Liver (tissue), 9 donors: Measurements from ENCODE around the gene MPC1. TPM values are rescaled to one million over a fixed set of nuclear protein-coding genes. Genes with fewer than 3 reads are reported as not detected.

Experiments
- DNase-seq: peaks from one replicate; pipeline ENCODE4 v3.0.0-alpha.2; 2017; ENCODE audit warnings: low spot score
- H3K27ac ChIP-seq, 2 donors: one replicate each; pipeline ENCODE4 v1.7.0; 2013; ENCODE audit warnings: inconsistent platforms in 2 of 2, low read length in 2 of 2, control low read depth in 1 of 2, low read depth in 1 of 2, mild to moderate bottlenecking in 1 of 2
- H3K27me3 ChIP-seq, 4 donors: one replicate each; pipeline versions ENCODE4 v1.6.1 to v1.7.0; 2013; ENCODE audit warnings: low read length in 3 of 4, inconsistent platforms in 1 of 4, mild to moderate bottlenecking in 1 of 4, moderate library complexity in 1 of 4; ENCODE audit not compliant: control insufficient read depth in 4 of 4, insufficient read depth in 4 of 4
- H3K36me3 ChIP-seq, 4 donors: one replicate each; pipeline versions ENCODE4 v1.6.1 to v1.7.0; 2013; ENCODE audit warnings: low read length in 3 of 4, mild to moderate bottlenecking in 3 of 4, low read depth in 1 of 4, moderate library complexity in 1 of 4; ENCODE audit not compliant: control insufficient read depth in 4 of 4, insufficient read depth in 3 of 4
- H3K4me1 ChIP-seq, 4 donors: one replicate each; pipeline versions ENCODE4 v1.6.1 to v1.7.0; 2013; ENCODE audit warnings: low read length in 3 of 4, mild to moderate bottlenecking in 3 of 4, moderate library complexity in 1 of 4; ENCODE audit not compliant: control insufficient read depth in 4 of 4, insufficient read depth in 4 of 4
- H3K4me3 ChIP-seq, 3 donors: one replicate each; pipeline versions ENCODE4 v1.6.1 to v1.7.0; 2013; ENCODE audit warnings: low read length in 3 of 3, control low read depth in 1 of 3, low read depth in 1 of 3, mild to moderate bottlenecking in 1 of 3
- H3K9ac ChIP-seq, 2 donors: one replicate each; pipeline ENCODE4 v1.7.0; 2013; ENCODE audit warnings: low read length in 2 of 2, mild to moderate bottlenecking in 2 of 2, moderate library complexity in 2 of 2, control low read depth in 1 of 2, low read depth in 1 of 2
- H3K9me3 ChIP-seq, 4 donors: one replicate each; pipeline versions ENCODE4 v1.6.1 to v1.7.0; 2013; ENCODE audit warnings: low read length in 3 of 4; ENCODE audit not compliant: control insufficient read depth in 4 of 4
- ATF3 ChIP-seq: IDR thresholded peaks from 2 replicates; pipeline ENCODE4 v1.6.1; 2016; ENCODE audit warnings: antibody characterized with exemption
- CTCF ChIP-seq: fragments of 150-350 bp; IDR thresholded peaks from 2 replicates; pipeline ENCODE4 v1.5.1; 2017; ENCODE audit warnings: improper control_type of control experiment, low read depth, low read length; ENCODE audit not compliant: missing input control
- FOXA1 ChIP-seq: IDR thresholded peaks from 2 replicates; pipeline ENCODE4 v1.6.1; 2016; ENCODE audit warnings: antibody characterized with exemption
- FOXA2 ChIP-seq: IDR thresholded peaks from 2 replicates; pipeline ENCODE4 v1.6.1; 2016; ENCODE audit warnings: antibody characterized with exemption
- GABPA ChIP-seq, 2 donors: IDR thresholded peaks in 1 of 2; conservative IDR thresholded peaks in 1 of 2; 2 replicates each; pipeline ENCODE4 v1.6.1; 2016; ENCODE audit warnings: antibody characterized with exemption in 2 of 2, mild to moderate bottlenecking in 1 of 2, moderate library complexity in 1 of 2
- HNF4A ChIP-seq, 2 donors: conservative IDR thresholded peaks; 2 replicates each; pipeline ENCODE4 v1.6.1; 2016; ENCODE audit warnings: antibody characterized with exemption in 2 of 2, mild to moderate bottlenecking in 2 of 2
- HNF4G ChIP-seq: IDR thresholded peaks from 2 replicates; pipeline ENCODE4 v1.6.1; 2016; ENCODE audit warnings: antibody characterized with exemption
- JUND ChIP-seq, 2 donors: IDR thresholded peaks; 2 replicates each; pipeline ENCODE4 v1.6.1; 2016; ENCODE audit warnings: antibody characterized with exemption in 2 of 2
- MAX ChIP-seq: IDR thresholded peaks from 2 replicates; pipeline ENCODE4 v1.6.1; 2016; ENCODE audit warnings: antibody characterized with exemption
- RAD21 ChIP-seq, 2 donors: IDR thresholded peaks; 2 replicates each; pipeline ENCODE4 v1.6.1; 2016; ENCODE audit warnings: antibody characterized with exemption in 2 of 2, mild to moderate bottlenecking in 2 of 2
- RXRA ChIP-seq, 2 donors: IDR thresholded peaks; 2 replicates each; pipeline ENCODE4 v1.6.1; 2017 to 2018; ENCODE audit warnings: antibody characterized with exemption in 2 of 2, mild to moderate bottlenecking in 1 of 2
- TAF1 ChIP-seq: conservative IDR thresholded peaks from 2 replicates; pipeline ENCODE4 v1.6.1; 2016; ENCODE audit warnings: antibody characterized with exemption, mild to moderate bottlenecking
- YY1 ChIP-seq: IDR thresholded peaks from 2 replicates; pipeline ENCODE4 v1.6.1; 2016; ENCODE audit warnings: antibody characterized with exemption, mild to moderate bottlenecking
- ZBTB33 ChIP-seq: IDR thresholded peaks from 2 replicates; pipeline ENCODE4 v1.6.1; 2016; ENCODE audit warnings: antibody characterized with exemption
- WGBS: extraction: QIAGEN DNeasy Blood & Tissue Kit; methylation state at CpG from one replicate; pipeline ENCODE4 v1.1.7; 2013; 5-methylcytosine and 5-hydroxymethylcytosine counted together
- polyA plus RNA-seq, 2 donors: library from polyadenylated mRNA; stranded (reverse) in 1 of 2; unstranded in 1 of 2; fragments of 200-250 nt in 1 of 2; fragments of >200 nt in 1 of 2; fragmentation: Nextera tagmentation in 1 of 2; extraction: Ambion mirVana in 1 of 2; gene quantifications; one replicate each; pipeline versions ENCODE4 v1.2.1 to v1.2.3, GENCODE V29; 2013 to 2015
- total RNA-seq, 2 donors: library from RNA; depleted of rRNA; stranded (reverse); fragments of >200 nt; gene quantifications; one replicate each; pipeline ENCODE4 v1.2.3, GENCODE V29; 2014
- donor health status: healthy.
- donor health status: healthy.
- donor health status: healthy.
- donor health status: healthy.
- donor health status: healthy.

Gene MPC1
- total and polyA plus RNA-seq, 4 donors = 79.7 to 478 (median 237) TPM

- TF ChIP-seq ZBTB33 = no peak
- no peak for TF ChIP-seq FOXA1
- peak; percentile 68 to 96 for TF ChIP-seq RXRA (IDR thresholded peaks at IDR 0.05)
- TF ChIP-seq MAX = no peak
- no peak for TF ChIP-seq ATF3
- TF ChIP-seq YY1 = no peak
Observed at GRCh38 chr6:166330612-166331011, 52.1 kb downstream of the MPC1 start (continued).

- TF ChIP-seq FOXA1 (no peak), CTCF (no peak), GABPA (IDR thresholded peaks at IDR 0.05 in 1 of 2, conservative IDR thresholded peaks at IDR 0.05 in 1 of 2) (no peak), HNF4A (conservative IDR thresholded peaks at IDR 0.05) (no peak), TAF1 (no peak), RAD21 (IDR thresholded peaks at IDR 0.05) (no peak), JUND (IDR thresholded peaks at IDR 0.05) (no peak), MAX (no peak), ZBTB33 (no peak), HNF4G (no peak), FOXA2 (no peak)
- no peak overlapping the region for H3K4me3 ChIP-seq
- WGBS = 92% methylated on average over 6 of the region's 6 CpGs
- no peak overlapping the region for H3K27ac ChIP-seq
- H3K9me3 ChIP-seq = no peaks in the 10 kb centered on the region
- H3K36me3 ChIP-seq = peaks cover 4 to 40% (median 22%) of the 10 kb centered on the region in 4 donors
- no peaks in the 10 kb centered on the region for H3K27me3 ChIP-seq
- H3K9ac ChIP-seq = no peak overlapping the region
- H3K4me1 ChIP-seq = peaks cover 0 to 6% (median 2%) of the 10 kb centered on the region in 4 donors
- DNase-seq = no peak
Observed at GRCh38 chr6:166325383-166326042, 57.2 kb downstream of the MPC1 start.
